HG03095 (cell line): Measurements from ENCODE around the gene ABI3BP.
"Not testable (repeated sequence)": the region's sequence is repeated elsewhere in the genome, so short reads cannot be mapped to it uniquely, and the experiment has no call there.

Experiments
- ATAC-seq: cut with Tn5 transposase; IDR thresholded peaks from one replicate; pipeline ENCODE4 v1.9.1; 2021; ENCODE audit warnings: moderate library complexity; ENCODE audit not compliant: unreplicated experiment

The ABI3BP gene, protein sequence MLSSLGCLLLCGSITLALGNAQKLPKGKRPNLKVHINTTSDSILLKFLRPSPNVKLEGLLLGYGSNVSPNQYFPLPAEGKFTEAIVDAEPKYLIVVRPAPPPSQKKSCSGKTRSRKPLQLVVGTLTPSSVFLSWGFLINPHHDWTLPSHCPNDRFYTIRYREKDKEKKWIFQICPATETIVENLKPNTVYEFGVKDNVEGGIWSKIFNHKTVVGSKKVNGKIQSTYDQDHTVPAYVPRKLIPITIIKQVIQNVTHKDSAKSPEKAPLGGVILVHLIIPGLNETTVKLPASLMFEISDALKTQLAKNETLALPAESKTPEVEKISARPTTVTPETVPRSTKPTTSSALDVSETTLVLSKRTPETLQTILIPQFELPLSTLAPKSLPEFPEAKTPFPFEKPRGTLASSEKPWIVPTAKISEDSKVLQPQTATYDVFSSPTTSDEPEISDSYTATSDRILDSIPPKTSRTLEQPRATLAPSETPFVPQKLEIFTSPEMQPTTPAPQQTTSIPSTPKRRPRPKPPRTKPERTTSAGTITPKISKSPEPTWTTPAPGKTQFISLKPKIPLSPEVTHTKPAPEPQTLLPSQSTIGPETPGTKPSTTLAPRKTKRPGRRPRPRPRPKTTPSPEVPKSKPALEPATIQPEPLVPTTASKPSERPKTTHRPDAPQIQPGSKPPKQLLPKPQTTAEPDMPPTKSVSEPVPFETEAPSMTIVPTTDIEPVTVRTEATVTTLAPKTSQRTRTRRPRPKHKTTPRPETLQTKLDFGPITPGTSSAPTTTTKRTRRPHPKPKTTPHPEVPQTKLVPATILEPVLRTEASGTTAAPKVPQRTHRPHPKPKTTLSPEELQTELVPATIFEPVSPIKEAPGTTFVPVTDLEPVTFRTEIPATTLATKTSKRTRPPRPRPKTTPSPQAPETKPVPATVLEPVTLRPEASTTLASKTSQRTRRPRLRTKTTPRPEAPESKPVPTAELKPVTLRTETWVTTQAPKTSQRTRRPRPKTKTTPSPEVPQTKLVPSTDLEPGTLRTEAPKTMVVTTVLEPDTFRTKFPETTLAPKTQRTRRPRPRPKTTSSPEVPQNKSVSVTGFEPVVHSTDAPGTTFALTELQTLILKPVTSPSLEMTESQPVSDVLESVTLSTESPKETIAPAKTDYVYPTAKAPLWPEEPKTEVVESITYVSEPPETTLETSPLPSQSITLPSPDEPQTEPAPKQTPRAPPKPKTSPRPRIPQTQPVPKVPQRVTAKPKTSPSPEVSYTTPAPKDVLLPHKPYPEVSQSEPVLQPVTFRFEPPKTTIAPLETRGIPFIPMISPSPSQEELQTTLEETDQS (N-terminal part only)

DNA sequence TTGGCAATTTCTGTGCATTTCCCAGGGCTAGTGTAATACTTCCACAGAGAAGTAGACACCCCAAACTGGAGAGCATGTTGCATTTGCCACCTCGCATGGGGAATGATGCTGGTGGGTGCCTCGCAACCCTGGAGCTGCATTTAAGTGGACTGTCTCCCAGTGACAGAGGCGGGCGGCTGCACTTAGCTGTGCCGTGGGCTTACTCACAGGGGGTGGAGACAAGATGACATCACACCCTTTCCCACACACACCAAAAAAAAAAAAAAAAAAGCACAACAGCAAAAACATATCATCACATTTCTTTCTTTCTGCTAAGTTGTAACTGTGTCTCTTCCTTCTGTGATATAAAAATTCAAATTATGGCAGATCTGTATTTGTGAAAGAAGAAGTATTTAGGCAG is at the start of gene ABI3BP:
TSS of gene ABI3BP (minus strand) at position 113 of the 400 bp plus-strand sequence. CDS start at position 76, 37 bp downstream.
- ATAC-seq = no peak

DNA sequence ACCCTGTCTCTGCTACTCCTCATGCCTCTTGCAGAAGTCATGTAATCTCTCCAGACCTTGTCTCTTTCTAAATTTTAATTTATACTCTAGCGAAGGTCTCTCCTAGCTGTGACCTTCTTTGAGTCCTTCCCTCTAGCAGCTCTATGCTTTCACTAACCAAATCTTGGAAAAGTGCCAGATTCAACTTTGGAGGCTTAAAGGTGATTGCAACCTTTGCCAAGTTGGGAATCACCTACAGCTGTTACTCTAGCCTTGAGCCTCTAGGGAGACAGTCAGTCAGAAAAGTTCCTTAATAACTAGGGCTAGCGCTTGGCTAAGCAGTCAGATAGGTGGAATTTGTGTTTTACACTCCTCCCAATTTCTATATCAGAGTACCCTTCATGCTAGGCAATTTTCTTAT is 46.1 kb upstream of the ABI3BP start:
- ATAC-seq = no peak

DNA sequence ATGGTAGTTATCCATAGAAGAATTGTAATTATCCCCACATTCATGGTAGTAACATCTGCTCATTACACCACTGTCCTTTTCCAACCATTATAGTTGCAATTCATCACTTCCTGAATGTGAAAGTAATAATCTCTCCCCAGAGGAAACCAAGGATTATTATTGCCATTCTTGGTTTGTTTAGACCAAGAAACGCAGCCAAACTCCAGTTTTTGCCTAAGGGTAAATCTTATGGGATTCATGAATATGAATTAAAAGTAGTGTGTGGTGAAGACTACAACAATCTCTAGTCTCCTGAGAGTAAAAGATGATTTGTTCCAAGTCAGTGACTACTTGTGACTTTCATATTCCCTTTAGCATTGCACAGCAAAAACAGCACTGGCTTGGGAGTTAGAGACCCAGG is 45.7 kb upstream of the ABI3BP start:
- no peak for ATAC-seq

DNA sequence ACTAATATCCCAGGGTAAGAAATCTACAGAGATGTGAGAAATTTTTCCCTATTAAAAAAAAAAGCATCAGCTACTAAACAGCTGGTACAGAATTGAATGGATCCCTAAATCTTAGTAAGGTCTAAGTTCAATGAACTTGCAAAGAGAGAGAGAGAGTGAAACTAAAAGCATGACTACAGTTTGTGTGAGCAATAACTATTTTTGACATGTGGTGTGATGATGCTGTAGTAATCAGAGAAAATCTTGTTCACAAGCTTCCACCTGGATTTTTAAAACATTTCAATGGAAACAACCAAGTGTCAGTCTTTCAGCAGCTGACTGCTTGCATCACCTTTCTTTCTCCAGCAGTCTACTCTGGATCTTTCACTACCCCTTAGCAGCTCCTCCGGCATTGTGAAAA is 45.2 kb upstream of the ABI3BP start:
- no peak for ATAC-seq

DNA sequence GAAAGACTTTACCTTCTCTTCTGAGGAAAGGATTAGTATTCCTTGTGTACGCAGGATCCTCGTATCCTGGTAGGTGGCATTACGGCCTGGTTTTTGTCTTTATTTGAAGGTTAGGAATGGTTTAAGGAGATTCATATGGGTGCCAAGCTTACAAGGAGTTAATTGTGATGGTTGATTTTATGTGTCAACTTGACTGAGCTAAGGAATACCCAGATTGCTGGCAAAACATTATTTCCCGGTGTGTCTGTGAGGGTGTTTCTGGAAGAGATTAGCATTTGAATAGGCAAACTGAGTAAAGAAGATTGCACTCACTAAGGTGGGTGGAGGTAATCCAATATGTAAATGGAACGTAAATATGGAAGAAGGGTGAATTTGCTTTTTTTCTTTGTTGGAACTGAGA is 44.4 kb upstream of the ABI3BP start:
- ATAC-seq = no peak

DNA sequence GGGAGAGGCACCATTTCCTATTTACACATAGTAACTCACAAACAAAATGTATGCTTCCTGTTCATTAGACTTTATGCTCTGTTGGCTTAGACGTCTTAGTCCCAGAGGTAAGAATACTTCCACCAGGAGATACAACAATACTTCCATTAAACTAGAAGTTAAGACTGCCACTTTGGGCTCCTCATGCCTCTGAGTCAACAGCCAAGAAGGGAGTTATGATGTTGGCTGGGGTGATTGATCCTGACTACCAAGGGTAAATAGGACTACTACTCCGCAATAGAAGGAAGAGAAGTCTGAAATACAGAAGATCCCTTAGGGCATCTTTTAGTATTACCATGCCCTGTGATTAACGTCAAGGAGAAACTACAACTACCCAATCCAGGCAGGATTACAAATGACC is 43.5 kb upstream of the ABI3BP start:
- ATAC-seq = no peak

DNA sequence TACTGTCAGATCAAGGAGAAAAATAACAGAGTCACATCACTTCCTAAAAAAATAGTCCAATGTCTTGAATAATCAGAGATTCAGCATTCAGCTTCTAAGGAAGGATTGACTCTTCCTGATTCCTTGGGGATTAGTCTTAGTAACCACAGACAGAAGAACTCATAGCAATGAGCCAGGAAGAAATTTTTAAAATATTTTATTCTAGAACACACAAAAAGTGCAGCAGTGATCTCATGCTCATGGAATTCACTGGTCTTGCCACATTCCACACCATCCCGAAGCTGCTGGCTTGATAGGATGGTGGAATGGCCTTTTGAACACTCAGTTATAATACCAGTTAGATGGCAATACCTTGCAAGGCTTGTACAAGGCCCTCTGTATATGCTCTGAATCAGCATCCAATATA is 43.0 kb upstream of the ABI3BP start:
- no peak for ATAC-seq

DNA sequence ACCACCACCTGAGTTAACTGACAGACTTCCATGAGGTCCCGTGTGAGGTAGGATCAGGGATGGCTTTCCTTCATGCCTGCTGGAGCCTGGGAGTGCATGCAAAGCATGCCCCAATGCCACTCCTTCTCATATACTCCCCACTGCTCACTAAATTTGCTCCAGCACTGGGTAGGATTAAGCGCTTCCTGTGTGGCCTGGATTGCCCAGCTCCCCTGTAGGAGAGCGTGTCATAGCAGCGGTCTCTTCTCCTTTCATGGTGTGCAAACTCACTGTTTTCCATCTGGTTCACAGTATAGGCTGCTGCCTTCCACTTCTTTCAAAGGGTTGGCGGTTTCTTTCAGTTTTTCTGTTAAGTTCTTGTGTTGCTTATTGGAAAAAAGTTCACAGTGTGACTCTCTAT is 34.1 kb upstream of the ABI3BP start:
- no peak for ATAC-seq

DNA sequence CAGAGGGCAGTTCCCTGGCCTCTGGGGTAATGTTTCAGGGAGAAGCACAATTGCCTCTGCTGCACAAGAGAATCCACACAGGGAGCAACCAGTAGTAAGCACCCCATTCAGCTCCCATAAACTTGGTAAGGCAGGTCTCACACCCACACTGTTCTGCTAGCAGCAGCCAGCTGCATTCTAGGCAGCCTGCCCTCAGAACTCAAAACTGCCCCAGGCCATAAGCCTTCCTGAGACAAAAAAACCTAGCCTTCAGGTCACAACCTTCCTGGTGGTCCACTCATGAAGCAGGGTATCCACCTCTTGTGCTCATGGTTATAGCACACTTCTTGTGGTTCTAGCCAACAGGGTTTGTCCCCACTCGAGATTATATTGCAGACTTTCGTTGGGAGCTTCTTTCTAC is 33.7 kb upstream of the ABI3BP start:
- no peak for ATAC-seq

DNA sequence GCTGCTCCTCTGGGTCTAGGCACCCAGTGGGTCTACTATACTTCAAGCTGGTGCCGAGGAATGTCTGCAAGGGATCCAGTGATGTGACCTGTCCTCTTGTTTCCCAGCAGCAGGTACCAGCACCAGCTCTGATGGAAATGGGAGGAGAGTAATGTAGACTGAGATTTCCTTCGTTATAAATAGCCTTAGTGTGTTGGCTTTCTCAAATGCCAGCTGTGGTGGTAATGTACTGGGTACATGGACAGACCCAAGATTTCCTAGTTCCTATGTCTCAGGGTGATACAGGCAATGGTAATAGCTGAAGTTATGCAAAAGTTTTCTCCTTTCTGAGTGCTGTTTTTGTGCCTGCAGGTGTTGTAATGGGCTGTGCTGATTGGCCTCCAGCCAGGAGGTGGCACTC is 33.0 kb upstream of the ABI3BP start:
- ATAC-seq = no peak

DNA sequence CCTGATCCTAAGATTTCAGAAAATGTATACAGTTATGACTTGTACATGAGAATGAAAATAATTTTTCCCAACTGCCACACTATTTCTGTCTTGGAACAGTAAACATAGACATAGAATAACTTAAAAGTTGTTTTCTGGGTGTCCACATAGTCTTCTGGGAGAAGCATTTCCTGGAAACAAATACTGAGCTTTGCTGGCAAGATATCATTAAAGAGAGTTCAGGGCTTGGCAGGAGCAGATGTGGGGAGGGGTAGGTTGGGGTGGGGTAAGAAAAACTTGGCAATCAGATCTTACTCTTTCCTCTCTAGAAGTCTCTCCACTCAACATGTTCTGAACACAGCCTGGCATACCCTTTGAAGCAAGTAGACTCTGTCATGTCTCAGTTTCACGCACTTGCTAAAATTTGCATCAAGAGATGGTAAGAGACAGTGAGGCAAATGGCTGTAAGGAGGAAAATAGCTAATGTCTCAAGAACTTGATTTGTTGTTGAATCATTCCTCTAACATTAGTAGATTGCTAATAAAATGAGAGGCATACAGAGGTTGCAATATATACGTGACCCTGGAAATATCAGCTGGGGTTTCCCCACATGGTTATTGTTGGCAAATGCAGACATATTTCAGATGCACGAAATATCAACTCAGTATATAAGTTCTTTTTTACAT is 27.3 kb upstream of the ABI3BP start:
- ATAC-seq = no peak

DNA sequence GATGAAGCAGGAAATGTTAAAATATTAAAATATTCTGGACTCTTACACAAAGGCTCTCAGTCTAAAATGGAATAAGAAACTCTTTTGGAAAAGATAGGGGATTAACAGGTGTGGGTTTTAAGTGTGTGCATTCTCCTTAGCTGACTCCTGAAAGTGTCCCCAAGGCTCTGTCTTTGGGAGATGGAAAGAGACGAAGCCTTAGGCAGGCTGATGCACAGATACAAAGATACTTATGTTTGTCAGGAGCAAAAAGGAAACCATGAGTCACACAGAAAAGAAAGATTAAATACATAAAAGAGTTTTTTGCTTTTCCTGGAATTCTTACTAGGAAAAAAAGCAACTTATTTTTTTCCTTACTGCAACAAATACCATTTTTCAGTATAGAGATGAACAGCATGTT is 23.8 kb upstream of the ABI3BP start:
- ATAC-seq = no peak

DNA sequence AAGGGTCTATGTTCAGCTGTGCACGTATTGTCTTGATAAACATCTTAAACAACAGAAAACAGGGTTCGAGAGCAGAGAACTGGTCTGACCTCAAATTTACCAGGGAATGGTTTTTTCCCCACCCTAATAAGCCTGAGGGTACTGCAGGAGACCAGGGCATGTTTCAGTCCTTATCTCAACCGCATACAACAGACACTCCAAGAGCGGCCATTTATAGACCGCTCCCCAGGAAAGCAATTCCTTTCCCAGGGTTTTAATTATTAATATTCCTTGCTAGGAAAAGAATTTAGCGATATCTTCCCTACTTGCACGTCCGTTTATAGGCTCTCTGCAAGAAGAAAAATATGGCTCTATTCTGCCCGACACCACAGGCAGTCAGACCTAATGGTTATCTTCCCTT is 19.1 kb upstream of the ABI3BP start:
- ATAC-seq = not testable (repeated sequence)

DNA sequence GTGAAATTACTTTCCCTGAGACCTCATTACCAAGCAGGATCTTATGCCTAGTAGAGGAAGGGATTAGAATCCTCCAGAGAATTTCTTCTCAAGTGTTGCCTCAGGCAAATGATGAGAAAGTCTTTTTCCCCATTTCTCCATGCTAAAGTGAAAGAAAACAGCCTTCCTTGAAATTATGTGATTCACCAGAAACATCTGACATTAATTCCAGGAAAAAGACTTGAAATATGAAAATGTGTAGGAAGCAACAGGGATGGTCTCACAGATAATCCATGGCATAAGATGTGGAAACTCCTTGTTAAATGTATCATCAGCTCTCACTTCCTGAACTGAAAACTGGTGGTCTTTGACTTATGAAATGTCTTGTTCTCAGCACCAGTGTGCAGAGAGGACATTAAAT is 17.9 kb upstream of the ABI3BP start:
- ATAC-seq = no peak

DNA sequence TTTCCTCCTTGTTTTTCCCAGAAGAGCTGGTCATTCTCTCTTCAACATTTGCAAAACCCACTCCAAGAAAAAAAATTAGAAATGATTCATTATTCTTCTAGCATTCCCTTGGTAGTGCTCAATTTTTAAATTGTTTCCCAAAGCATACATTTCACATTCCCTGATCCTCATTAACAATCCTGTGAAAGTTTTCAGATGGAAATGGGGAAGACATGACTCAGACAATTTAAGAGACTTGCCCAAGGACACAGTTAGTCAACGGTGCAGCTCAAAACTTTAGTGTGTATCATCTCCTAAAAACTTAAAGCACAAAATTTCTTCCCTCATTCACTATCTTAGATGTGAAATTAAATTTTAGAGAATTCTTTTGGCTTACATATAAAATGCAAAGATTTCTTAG is 17.1 kb upstream of the ABI3BP start:
- no peak for ATAC-seq

DNA sequence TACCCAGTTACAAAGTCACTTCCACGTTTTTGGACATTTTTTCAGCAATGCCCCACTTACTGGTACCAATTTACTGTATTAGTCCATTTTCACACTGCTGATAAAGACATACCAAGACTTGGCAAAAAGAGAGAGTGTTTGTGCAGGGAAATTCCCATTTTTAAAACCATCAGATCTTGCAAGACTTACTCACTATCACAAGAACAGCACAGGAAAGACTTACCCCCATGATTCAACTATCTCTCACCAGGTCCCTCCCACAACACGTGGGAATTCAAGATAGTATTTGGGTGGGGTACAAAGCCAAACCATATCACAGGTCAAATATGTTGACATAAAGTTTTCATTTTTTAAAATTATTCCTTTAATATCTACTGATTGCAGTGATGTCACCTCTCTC is 16.2 kb upstream of the ABI3BP start:
- ATAC-seq = no peak

DNA sequence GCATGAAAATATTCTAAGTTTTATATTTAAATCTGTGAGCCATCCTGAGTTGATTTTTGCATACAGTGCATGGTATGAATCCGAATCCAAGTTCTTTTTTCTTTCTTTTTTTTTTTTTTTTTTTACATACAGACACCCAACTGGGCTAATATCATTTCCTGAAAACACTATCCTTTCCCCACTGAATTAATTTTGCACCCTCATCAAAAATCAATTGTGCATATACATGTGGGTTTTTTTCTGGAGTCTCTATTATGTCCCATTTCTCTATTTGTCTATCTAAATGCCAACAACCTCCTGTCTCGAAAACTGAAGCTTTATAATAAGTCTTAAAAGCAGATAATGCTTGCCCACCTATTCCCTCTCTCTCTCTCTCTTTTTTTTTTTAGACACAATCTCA is 5.9 kb upstream of the ABI3BP start:
- no peak for ATAC-seq

DNA sequence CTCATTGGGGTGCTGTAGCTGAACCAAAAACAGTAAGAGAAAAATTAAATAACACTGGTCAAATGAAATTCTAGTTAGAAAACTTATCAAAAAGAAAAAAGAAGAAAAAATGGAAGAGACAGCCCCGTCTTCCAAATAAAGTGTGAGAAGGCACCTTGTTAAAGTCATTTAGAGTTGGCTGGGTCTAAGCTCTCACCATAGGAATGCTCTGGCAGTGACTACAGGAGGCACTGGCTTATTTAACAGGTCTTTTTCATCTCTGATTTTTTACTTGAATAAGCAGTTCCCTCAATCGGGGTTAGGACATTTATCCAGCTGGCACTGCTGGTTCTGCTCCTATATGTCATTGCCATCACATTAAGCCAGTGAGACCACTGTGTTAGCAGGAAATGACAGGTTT is 1.6 kb upstream of the ABI3BP start:
- ATAC-seq = no peak

DNA sequence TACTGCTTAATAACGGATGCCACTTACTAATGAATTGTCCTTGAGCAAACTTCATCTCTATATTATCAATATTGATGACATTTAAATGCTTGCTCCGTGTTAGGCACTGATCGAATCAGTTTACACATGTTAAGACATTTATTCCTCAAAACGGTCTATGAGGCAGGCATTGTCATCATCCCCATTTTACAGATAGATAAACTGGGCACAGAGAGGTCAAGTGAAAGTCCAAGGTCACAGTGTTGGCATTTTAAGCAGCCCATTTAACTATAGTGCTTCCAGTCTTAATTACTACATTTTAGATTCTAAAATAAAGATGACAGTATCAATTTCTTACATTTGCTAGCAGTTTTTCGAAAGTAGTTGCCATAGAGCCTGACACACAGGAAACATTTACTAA is 966 bp upstream of the ABI3BP start:
- no peak for ATAC-seq

DNA sequence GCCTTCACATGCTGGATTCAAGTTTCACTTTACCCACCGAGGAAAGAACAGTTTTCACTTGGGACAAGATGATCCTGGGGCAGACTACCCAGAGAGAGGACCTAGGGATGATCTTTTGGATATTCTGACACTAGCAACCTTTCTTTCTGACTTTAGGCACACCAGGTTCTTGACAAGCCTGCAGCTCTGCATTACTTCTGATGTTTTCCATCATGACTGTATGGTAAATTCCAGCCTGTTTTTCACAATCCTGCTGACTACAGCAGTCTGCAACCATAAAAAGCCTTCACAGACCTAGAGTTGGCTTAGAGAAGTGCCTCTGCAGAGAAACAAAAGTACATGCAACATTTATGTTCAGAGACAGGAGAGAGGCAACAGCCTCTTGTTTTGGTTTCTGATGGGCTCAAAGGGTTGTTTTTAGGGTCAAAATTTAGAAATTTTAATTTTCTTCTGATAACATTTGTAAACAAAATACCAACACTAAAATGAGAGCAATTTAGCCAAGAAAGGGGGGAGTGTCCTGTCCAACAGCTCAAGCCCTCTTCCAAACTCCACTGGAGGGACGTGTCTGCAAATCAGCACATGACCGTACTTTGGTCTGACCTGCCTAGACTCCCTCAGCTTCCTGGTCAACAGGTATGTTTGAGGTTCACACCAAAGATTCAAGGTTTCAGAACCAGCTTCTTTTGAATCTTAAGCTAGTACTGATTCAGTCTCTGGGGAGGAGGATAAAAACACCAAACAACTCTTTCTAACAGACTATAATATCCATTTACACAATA is 799 bp downstream of the ABI3BP start:
- ATAC-seq = no peak
